Suppressor macrophage (primary cell): ENCODE data around the gene SKAP1.
A peak's percentile ranks its signal among the peaks of the same experiment; 100 is the strongest.
"Not testable (repeated sequence)": the region's sequence is repeated elsewhere in the genome, so short reads cannot be mapped to it uniquely, and the experiment has no call there.

Experiments
- DNase-seq, 4 experiments: peaks; one replicate each; pipeline ENCODE4 v3.0.0-alpha.2; 2020 to 2022

Gene SKAP1

GRCh38 chr17:48445248-48445620, 15.2 kb upstream of the SKAP1 start:
- DNase-seq: no peak

GRCh38 chr17:48444516-48445247, 14.7 kb upstream of the SKAP1 start:
- DNase-seq: no peak

- DNase-seq: no peak
Observed at GRCh38 chr17:48443712-48444111, 13.7 kb upstream of the SKAP1 start.

- DNase-seq: peak; percentile 30 to 74 (median 58)
Observed at GRCh38 chr17:48442819-48443218, 12.8 kb upstream of the SKAP1 start.

- DNase-seq: no peak
Observed at GRCh38 chr17:48441862-48442261, 11.8 kb upstream of the SKAP1 start.

- peak in 2 of 4 experiments; percentile 16 to 35 for DNase-seq
Observed at GRCh38 chr17:48441231-48441711, 11.3 kb upstream of the SKAP1 start.

- DNase-seq: no peak
Observed at GRCh38 chr17:48440669-48441068, 10.7 kb upstream of the SKAP1 start.

GRCh38 chr17:48439875-48440505, 10.0 kb upstream of the SKAP1 start:
- DNase-seq: peak in 2 of 4 experiments; percentile 12 to 28

- DNase-seq: peak in 1 of 4 experiments; percentile 15
Observed at GRCh38 chr17:48439110-48439850, 9.3 kb upstream of the SKAP1 start.

GRCh38 chr17:48438516-48439061, 8.6 kb upstream of the SKAP1 start:
- no peak for DNase-seq

- DNase-seq: no peak
Observed at GRCh38 chr17:48433896-48434295, 3.9 kb upstream of the SKAP1 start.

- no peak for DNase-seq
Observed at GRCh38 chr17:48432820-48433775, 3.1 kb upstream of the SKAP1 start.

GRCh38 chr17:48429156-48429555, 858 bp downstream of the SKAP1 start:
- DNase-seq: no peak

- peak; percentile 37 to 74 (median 70) for DNase-seq
Observed at GRCh38 chr17:48427598-48427997, 2.4 kb downstream of the SKAP1 start.

GRCh38 chr17:48426761-48427500, 3.1 kb downstream of the SKAP1 start:
- DNase-seq: no peak

GRCh38 chr17:48426019-48426665, 3.9 kb downstream of the SKAP1 start:
- DNase-seq: no peak

GRCh38 chr17:48422060-48422459, 8.0 kb downstream of the SKAP1 start:
- DNase-seq: not testable (repeated sequence)

- no peak for DNase-seq
Observed at GRCh38 chr17:48420823-48421222, 9.2 kb downstream of the SKAP1 start.

- no peak for DNase-seq
Observed at GRCh38 chr17:48416971-48417370, 13.0 kb downstream of the SKAP1 start.

- no peak for DNase-seq
Observed at GRCh38 chr17:48413613-48414405, 16.2 kb downstream of the SKAP1 start.
